Activated CD8-positive, alpha-beta memory T cell treated with anti-CD3 and anti-CD28 coated beads, Interleukin-2, amount 50 U/mL, for 24 hours (primary cell): ENCODE data around the gene SRC.

Source experiments
- DNase-seq: peaks from one replicate; pipeline ENCODE4 v3.0.0-alpha.2; 2020; ENCODE audit errors: extremely low read depth

Gene SRC

DNA sequence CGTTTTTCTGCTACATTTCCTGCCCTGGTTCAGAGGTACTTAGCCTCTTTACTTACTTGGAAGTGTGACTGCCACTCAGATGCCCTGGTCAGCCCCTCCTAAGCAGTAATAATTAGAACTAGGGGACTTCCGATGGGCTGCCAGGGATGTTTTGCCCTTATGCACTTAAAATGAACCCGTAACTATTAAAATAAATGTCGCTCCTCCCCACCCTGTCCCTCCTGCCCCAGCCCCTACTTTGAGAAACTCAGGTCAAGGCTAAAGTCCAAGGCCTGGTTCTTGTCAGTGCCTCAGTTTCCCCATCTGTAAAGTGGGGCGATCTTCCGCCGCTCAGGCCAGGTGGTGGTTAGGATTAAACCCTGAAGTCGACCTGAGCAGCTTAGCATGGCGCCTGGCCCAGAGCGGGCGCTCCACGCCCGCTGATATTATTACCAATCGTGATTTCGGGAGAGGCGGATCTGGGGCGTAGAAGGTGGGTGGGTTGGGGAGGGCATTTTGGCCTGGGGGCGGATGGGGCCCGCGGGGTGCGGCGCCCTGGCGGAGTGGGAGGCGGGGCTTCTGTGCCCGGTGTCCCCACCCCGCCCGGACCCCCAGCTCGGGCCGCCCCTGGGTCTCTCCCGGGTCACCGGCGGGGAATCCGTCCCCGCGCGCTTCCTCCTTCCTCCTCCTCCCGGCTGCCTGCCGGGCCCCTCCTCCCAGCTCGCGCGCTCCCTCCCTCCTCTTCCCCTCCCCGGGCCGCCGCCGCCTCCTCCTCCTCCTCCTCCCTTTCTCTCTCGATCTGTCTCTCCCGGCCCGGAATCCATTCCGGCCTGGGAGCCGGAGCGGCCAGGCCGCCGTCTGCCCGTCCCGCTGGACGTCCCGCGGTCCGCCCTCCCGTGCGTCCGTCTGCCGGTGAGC, at the start of gene SRC:
SRC (plus strand) TSS at position 802 of the 897 bp plus-strand sequence. CDS start 38,014 bp downstream, outside the sequence.
- DNase-seq = no peak

GRCh38 chr20:37296371-37296770, 49.6 kb upstream of the SRC start:
- no peak for DNase-seq

DNA sequence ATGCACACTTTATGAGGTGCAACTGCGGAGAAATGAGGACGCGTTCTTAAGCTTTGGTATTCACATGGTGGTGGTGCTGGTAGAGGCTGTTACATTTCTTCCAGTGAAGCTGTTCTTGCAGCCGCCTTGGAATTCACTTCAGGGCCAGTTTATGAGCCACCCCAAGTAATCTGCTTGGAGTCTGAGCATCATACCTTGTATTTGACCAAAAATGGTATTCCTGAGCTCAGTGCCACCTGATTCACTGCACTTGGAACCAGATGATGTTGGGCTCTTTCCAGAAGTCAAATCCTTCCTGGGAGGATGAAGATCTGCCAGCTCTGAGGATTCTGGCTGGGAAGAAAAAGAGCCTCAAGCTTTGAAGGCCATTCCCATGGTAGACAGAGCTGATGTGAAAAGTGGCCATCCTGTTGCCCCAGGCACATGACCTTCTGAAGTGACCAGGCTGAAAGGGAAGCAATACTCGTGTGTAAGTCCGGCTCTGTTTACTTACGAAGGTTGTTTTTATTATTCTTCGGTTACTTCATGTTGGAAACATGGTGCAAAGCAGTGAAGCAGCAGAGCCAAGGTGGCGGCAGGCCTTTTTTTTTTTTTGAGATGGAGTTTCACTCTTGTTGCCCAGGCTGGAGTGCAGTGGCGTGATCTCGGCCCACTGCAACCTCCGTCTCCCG, 48.7 kb upstream of the SRC start:
- no peak for DNase-seq

DNA sequence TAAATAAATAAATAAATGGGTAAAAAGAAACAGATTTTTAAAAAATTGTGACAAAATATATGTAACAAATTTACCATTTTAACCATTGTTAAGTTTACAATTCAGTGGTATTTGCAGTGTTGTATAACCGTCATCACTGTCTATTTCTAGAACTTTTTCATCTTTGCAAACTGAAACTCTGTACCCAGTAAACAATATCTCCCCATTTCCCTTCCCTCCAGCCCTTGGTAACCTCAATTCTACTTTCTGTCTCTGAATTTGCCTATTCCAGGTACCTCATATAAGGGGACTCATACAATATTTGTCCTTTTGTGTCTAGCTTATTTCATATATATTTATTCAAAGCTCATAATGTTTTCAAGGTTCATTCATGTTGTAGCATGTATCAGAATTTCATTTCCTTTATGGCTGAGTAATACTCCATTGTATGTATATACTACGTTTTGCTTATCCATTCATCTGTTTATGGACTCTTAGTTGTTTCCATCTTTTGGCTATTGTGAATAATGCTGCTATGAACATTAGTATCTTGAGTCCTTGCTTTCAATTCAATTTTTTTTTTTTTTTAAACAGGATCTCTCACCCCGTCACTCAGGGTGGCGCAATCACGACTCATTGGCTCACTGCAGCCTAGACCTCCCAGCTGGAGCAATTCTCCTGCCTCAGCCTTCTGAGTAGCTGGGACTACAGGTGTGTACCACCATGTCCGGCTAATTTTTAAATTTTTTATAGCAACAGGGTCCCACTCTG, 47.6 kb upstream of the SRC start:
- DNase-seq = no peak

- no peak for DNase-seq
Observed at GRCh38 chr20:37299718-37300528, 46.0 kb upstream of the SRC start.

DNA sequence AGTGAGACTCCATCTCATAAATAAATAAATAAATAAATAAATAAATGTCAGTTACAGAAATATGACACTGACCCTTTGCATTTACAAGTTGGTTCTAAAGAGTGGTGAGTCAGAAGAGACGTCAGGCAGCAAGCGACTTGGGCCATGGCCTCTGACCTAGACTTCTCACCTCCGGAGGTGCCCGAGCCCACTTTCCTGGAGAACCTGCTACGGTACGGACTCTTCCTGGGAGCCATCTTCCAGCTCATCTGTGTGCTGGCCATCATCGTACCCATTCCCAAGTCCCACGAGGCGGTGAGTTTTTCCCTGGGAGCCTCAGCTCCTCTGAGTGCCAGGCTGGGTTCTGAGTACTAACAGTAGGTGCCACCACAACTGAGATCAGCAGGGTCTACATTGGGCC, 44.8 kb upstream of the SRC start:
- no peak for DNase-seq

DNA sequence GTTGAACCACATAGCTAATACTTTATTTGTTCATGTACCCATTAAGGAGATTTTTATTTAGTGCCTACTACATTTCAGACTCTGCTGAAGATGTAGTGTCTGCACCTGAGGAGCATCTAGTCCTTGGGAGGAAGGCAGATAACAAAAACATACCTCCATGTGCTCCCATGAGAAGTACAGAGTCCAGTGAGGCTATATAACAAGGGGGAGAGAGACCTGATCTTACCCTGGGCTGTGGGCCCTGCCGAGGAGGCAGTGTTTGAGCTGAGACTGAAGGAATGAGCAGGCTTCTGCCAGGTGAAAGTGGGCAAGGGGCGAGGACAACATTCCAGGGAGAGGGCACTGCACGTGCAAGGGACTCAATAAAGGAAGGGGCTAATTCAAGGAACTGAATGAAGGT, 44.4 kb upstream of the SRC start:
- no peak for DNase-seq

- DNase-seq = no peak
Observed at GRCh38 chr20:37302981-37303380, 43.0 kb upstream of the SRC start.

- DNase-seq = no peak
Observed at GRCh38 chr20:37303637-37304036, 42.3 kb upstream of the SRC start.

DNA sequence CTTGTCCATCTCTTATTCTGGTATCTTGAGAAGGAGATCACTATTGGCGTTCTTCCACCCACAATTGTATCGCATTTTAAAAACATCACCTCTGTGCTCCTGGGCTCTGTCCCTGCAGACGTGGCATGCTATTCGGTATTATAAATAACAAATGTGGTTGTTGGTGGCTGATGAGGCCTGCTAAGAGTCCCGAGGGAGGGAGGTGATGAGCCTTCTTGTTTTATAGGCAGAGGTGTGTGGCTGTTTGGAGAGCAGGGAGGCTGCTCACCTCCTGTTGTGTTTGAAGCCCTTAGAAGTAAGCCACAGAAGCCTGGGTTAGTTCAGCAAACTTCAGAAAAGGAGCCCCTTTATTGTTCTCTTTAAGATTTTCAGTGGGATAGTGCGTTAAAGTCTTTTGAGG, 40.9 kb upstream of the SRC start:
- no peak for DNase-seq

GRCh38 chr20:37305839-37306238, 40.1 kb upstream of the SRC start:
- no peak for DNase-seq

DNA sequence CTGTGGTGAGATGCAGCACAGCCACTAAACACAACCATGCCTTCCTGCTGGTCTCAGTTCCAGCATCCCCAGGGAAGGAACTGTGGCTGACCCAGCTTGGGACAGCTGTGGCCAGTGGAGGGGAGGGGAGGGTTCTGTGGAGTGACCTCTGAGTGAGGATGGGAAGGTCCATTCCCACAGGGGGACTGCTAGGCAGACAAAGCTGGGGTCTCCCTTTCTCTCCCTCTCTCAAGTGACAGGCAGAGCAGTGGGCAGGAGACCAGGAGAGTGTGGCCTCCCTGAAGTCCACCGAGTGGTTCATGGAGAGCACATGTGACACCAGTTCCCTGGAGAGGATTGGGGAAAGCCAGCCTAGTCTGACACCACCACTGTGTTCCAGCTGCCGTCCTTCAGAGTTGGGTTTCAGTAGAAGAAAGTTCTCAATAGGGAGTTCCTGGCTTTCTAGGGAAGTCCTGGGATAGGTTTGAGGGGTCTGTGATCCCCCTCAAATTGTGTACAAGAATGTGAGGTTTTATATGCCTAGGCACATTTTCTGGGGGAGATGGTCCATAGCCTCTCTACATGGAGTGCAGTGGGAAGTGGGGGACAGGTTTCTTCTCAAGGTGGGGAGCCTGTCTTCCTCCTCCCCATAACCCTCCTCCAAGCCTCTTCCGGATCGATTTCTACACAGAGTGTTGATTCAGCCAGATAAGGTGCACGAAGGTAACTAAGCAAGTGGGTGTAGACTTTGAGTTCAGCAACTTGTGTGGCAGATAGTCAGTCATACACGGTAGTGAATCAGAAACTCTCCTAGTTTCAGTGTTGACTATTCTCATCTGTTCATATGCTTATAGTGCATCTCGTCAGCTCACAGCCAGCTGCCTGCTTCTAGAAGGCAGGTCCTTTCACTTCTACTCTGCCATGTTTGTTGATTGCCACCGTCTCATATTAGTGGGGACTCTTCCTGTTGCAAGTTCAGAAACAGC, 37.6 kb upstream of the SRC start:
- DNase-seq = no peak

GRCh38 chr20:37309290-37309689, 36.6 kb upstream of the SRC start:
- DNase-seq = no peak

DNA sequence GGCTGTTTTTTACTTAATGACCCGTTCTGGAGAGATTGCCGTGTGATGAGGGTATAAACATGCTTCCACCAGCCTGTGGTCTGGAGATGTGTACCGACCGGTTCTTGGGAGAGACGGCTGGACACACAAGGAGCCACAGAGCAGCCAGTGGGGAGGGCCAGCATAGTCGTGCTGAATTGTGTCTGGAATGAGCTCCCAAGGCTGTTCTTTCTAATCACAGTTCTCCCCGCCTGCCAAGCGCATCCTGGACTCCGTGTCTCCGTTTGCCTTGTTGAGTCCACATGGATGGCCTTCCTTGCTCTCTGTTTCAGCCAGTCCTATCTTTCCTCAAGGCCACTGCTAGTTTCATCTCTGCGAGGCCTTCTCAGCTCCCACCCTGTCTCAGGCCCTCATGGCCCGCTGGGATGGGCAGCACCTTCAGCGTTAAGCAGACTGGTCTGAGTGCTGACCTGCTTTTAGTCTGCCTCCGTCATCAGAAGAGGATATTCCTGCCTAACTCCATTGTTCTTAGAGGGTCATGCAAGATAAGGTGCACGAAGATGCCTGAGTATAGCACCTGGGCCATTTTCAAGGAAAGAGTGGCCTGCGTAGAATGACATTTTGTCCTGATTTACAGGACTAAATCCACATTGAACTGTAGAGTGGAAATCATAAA, 35.9 kb upstream of the SRC start:
- DNase-seq = no peak

DNA sequence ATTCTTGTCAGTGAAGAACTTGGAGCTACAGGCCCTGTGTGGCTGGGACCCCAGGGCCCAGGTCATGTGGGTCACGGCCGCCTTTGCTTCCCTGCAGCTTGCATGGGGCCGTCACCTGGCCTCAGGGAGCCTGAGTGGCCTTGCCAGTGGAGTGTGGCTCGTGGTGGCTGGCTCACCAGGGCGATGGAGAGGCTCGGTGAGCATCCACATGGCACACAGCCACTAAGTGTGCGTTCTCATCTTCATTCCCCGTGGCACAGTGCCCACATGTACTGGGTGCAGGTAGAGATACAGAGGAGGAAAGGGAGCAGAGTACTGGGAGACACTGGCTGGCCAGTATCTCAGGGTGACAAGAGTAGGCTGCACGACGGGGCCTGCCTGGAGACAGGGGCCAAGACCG, 35.0 kb upstream of the SRC start:
- no peak for DNase-seq

DNA sequence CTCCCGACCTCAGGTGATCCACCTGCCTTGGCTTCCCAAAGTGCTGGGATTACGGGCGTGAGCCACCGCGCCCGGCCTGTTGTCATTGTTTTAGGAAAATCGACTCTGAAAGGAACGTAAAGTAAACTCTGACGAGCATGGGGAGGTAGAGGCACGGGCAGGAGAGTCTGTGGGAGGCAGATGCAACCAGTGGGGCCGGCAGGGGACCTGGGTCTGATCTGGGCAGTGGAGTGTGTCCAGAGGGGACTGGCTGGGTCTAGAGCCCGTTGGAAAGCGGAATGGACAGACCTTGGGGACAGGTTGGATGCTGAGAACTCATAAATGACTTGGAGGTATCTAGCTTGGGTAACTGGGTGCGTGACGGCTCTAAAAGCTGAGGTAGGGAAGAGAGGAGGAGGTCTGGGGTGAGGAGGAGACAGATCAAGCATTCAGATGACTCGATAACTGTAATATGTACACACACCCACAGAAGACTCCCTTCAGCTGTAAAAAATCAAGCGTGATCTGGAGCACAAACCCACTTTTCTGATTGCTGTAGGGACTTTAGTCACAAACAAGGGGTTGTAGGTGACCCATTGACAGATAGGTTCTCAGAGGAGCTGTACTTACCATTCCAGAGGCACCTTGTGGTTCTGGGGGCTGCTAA, 34.1 kb upstream of the SRC start:
- DNase-seq = no peak

DNA sequence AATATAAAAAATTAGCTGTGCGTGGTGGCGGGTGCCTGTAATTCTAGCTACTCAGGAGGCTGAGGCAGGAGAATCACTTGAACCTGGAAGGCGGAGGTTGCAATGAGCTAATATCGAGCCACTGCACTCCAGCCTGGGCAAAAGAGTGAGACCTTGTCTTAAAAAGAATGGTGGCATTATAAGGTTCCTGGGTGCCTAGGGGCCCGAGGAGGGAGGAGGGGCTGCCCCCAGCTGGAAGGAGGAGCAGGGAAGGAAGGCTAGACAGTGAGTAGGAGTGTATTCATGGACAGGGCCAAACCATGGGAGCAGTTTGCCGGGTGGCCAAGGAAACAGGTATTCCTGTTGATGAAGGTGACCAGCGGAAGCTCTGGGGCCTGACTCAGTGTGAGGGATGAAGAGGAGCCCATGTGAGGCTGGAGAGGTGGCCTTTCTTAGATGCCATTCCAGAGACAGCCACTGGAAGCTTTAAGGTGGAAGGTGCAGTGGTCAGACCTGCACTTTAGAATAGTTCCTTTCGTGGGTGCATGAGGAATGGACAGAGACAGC, 32.3 kb upstream of the SRC start:
- no peak for DNase-seq

- DNase-seq = no peak
Observed at GRCh38 chr20:37314099-37314498, 31.8 kb upstream of the SRC start.

- DNase-seq = no peak
Observed at GRCh38 chr20:37314617-37315016, 31.3 kb upstream of the SRC start.
